Stomach (tissue), 4 donors: ENCODE measurements around the gene DISC1.

ENCODE experiments used
- EP300 ChIP-seq: sonication (generic); formaldehyde crosslinking; IDR thresholded peaks from one replicate; pipeline ENCODE4 v1.6.1; 2017; ENCODE audit warnings: antibody characterized with exemption
- TF ChIP-seq, protein P1 (sequence below), 7 experiments: fragments of 450-650 bp in 4 of 7; fragments of 200-600 bp in 3 of 7; sonication (generic) in 3 of 7; IDR thresholded peaks; one replicate each; pipeline ENCODE4 v1.5.1; 2016 to 2019; ENCODE audit warnings: antibody characterized with exemption in 7 of 7, control low read depth in 2 of 7, mild to moderate bottlenecking in 1 of 7

DNA sequence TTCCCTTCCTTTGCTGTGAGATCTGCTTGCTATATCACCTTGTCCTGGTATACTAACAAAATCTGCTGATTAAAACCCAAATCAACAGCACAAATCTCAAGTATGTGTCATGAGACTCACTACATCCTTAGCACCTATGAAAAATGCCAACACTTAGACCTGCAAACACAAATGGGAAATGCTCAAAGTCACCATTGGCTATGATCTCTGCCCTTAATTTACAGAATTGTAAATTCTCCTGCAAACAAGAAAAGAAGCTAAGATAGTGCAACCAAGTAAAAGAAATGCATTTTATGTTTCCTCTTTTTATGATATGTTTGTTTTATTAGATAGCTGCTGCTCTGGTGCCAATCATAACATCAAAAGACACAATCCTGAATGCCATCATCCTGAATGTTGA lies 80.8 kb downstream of the DISC1 start:
- TF ChIP-seq, protein P1, sequence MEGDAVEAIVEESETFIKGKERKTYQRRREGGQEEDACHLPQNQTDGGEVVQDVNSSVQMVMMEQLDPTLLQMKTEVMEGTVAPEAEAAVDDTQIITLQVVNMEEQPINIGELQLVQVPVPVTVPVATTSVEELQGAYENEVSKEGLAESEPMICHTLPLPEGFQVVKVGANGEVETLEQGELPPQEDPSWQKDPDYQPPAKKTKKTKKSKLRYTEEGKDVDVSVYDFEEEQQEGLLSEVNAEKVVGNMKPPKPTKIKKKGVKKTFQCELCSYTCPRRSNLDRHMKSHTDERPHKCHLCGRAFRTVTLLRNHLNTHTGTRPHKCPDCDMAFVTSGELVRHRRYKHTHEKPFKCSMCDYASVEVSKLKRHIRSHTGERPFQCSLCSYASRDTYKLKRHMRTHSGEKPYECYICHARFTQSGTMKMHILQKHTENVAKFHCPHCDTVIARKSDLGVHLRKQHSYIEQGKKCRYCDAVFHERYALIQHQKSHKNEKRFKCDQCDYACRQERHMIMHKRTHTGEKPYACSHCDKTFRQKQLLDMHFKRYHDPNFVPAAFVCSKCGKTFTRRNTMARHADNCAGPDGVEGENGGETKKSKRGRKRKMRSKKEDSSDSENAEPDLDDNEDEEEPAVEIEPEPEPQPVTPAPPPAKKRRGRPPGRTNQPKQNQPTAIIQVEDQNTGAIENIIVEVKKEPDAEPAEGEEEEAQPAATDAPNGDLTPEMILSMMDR (IDR thresholded peaks at IDR 0.05) = no peak
- no peak for TF ChIP-seq EP300
